ENCODE data around the gene CHST11. TPM values are rescaled to one million over a fixed set of nuclear protein-coding genes. Genes with fewer than 3 reads are reported as not detected.

Gene CHST11
- total RNA-seq, 1 experiment from 2014 or later, result 6.7 TPM

DNA sequence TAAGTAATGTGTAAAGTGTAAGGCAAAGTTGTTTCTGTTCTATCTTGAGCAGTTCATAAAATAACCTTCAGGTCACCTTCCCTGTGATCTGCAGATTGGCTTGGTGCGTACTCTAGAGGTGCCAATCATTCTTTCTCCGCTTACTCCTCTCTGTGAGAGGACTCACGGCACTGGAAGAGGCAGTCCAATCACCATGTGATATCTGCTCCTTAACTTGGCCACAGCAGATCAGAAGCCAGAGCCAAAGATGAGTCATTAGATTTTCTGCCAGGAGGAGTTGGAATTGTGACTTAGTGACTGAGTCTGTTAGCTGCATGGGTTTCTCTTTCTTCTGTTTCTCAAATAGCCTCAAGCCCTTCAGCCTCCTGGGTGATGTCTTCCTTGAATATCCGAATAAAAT lies 335.8 kb downstream of the CHST11 start:
- peaks cover 10 to 12% of the 10 kb centered on the region in 2 experiments for H3K4me1 Mint-ChIP-seq
- Histone ChIP-seq H2BK12ac (ENCODE audit: insufficient read length, low read depth, low read length) (no peak overlapping the region), H3K79me2 (ENCODE audit: insufficient read depth, low read length) (no peaks in the 10 kb centered on the region), H3K27ac (ENCODE audit: insufficient read length, low read depth, low read length) (no peak overlapping the region), H3K9me3 (ENCODE audit: control insufficient read depth, low read depth, low read length) (no peaks in the 10 kb centered on the region), H3T11ph (ENCODE audit: low read length) (no peak overlapping the region), H3K4me1 (ENCODE audit: insufficient read depth, low read length) (no peaks in the 10 kb centered on the region), H2AK5ac (ENCODE audit: insufficient read length, low read length) (no peak overlapping the region), H2BK20ac (ENCODE audit: low read depth, low read length, poor library complexity, severe bottlenecking) (no peak overlapping the region), H3K79me1 (ENCODE audit: insufficient read depth, low read depth, low read length, poor library complexity, severe bottlenecking) (no peaks in the 10 kb centered on the region), H3K14ac (ENCODE audit: insufficient read depth, low read length) (no peak overlapping the region), H2AFZ (ENCODE audit: low read length) (no peak overlapping the region), H3K56ac (ENCODE audit: insufficient read length, low read depth, low read length) (no peak overlapping the region), H2BK15ac (ENCODE audit: low read depth, low read length) (no peak overlapping the region), H3K9ac (ENCODE audit: extremely low read depth, insufficient read length, low read length) (no peak overlapping the region), H3K23ac (ENCODE audit: insufficient read length, low read depth, low read length) (no peak overlapping the region), H3K4ac (ENCODE audit: low read depth, low read length) (no peak overlapping the region), H4K5ac (ENCODE audit: insufficient read length, low read depth, low read length) (no peak overlapping the region), H4K20me1 (ENCODE audit: control insufficient read depth, insufficient read depth, insufficient read length) (no peaks in the 10 kb centered on the region), H4K8ac (replicated peaks; ENCODE audit: insufficient read length, low read depth, low read length) (no peak overlapping the region), H2BK120ac (ENCODE audit: low read depth, low read length, poor library complexity, severe bottlenecking) (no peak overlapping the region), H4K91ac (ENCODE audit: insufficient read length, low read depth, low read length) (no peak overlapping the region), H3K18ac (ENCODE audit: insufficient read length, low read depth, low read length) (no peak overlapping the region), H3K27me3 (ENCODE audit: insufficient read depth, low read length) (no peaks in the 10 kb centered on the region), H3K4me2 (ENCODE audit: insufficient read depth, insufficient read length, low read length) (no peak overlapping the region), H2BK5ac (ENCODE audit: insufficient read length, low read length) (no peak overlapping the region), H3K23me2 (ENCODE audit: insufficient read length, low read depth, low read length, poor library complexity, severe bottlenecking) (no peaks in the 10 kb centered on the region)
- H3K36me3 Mint-ChIP-seq (ENCODE audit: insufficient read depth in 1 of 3, low read depth in 3 of 3), result no peaks in the 10 kb centered on the region
- no peaks in the 10 kb centered on the region; the same call in 1 of the 2 replicates for H3K27me3 Mint-ChIP-seq (ENCODE audit: low read depth)
- no peaks in the 10 kb centered on the region; a peak in 1 of 5 replicates for H3K9me3 Mint-ChIP-seq
- no peak for DNase-seq
- H3K27ac Mint-ChIP-seq, result no peak overlapping the region
- WGBS (ENCODE audit: extremely low coverage, insufficient read length, low lambda C conversion rate), result no CpG with 5 or more reads among the region's 4 CpGs
- TF ChIP-seq, protein P1, sequence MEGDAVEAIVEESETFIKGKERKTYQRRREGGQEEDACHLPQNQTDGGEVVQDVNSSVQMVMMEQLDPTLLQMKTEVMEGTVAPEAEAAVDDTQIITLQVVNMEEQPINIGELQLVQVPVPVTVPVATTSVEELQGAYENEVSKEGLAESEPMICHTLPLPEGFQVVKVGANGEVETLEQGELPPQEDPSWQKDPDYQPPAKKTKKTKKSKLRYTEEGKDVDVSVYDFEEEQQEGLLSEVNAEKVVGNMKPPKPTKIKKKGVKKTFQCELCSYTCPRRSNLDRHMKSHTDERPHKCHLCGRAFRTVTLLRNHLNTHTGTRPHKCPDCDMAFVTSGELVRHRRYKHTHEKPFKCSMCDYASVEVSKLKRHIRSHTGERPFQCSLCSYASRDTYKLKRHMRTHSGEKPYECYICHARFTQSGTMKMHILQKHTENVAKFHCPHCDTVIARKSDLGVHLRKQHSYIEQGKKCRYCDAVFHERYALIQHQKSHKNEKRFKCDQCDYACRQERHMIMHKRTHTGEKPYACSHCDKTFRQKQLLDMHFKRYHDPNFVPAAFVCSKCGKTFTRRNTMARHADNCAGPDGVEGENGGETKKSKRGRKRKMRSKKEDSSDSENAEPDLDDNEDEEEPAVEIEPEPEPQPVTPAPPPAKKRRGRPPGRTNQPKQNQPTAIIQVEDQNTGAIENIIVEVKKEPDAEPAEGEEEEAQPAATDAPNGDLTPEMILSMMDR (conservative IDR thresholded peaks at IDR 0.05), result no peak
- H3K4me3 Mint-ChIP-seq, result no peak overlapping the region
